ENCODE data around the gene GAS7. TPM values are rescaled to one million over a fixed set of nuclear protein-coding genes. Genes with fewer than 3 reads are reported as not detected.

The GAS7 gene
- total RNA-seq, 1 experiment from 2014 or later: 6.0 TPM

DNA sequence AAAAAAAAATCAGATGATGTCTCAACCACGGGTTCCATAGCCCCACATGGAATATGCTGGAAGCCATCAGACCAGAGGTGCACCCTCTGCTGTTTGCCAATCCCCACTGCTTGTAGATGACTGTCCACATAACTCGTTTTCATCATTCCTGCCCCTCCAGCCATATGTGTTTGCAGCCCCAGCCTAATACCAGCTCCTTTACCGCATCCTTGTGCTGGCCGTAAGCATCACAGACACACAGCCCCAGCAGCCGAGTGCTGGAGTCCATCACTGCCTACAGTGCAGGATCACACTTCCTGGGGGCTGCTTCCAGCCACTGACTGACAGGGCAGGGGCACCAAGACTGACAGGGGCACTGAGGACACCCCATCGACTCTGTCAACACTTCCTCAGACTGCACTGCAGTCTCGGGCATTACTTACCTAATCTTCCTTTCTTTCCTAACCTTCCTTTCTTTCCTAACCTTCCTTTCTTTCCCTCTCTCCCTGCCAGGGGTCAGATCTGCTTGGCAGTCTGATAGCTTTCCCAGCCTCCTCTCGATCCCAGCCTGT lies 298.3 kb downstream of the GAS7 start:
- no peaks in the 10 kb centered on the region for H3K9me3 Mint-ChIP-seq
- Histone ChIP-seq H3K79me1 (ENCODE audit: insufficient read depth, low read depth, low read length, poor library complexity, severe bottlenecking) (no peaks in the 10 kb centered on the region), H2AK5ac (ENCODE audit: insufficient read length, low read length) (no peak overlapping the region), H3K14ac (ENCODE audit: insufficient read depth, low read length) (no peak overlapping the region; the same call in 1 of the 2 replicates), H3K4me2 (ENCODE audit: insufficient read depth, insufficient read length, low read length) (no peak overlapping the region), H3K9ac (ENCODE audit: extremely low read depth, insufficient read length, low read length) (no peak overlapping the region), H3K27ac (ENCODE audit: insufficient read length, low read depth, low read length) (no peak overlapping the region), H3K18ac (ENCODE audit: insufficient read length, low read depth, low read length) (no peak overlapping the region), H3K4ac (ENCODE audit: low read depth, low read length) (no peak overlapping the region), H4K20me1 (ENCODE audit: control insufficient read depth, insufficient read depth, insufficient read length) (no peaks in the 10 kb centered on the region), H2BK5ac (ENCODE audit: insufficient read length, low read length) (no peak overlapping the region), H2BK20ac (ENCODE audit: low read depth, low read length, poor library complexity, severe bottlenecking) (no peak overlapping the region), H3K4me1 (ENCODE audit: insufficient read depth, low read length) (no peaks in the 10 kb centered on the region), H3T11ph (ENCODE audit: low read length) (no peak overlapping the region), H4K5ac (ENCODE audit: insufficient read length, low read depth, low read length) (no peak overlapping the region), H3K27me3 (ENCODE audit: insufficient read depth, low read length) (no peaks in the 10 kb centered on the region; the same call in 1 of the 2 replicates), H3K23ac (ENCODE audit: insufficient read length, low read depth, low read length) (no peak overlapping the region), H2BK12ac (ENCODE audit: insufficient read length, low read depth, low read length) (no peak overlapping the region), H3K79me2 (ENCODE audit: insufficient read depth, low read length) (no peaks in the 10 kb centered on the region), H2AFZ (ENCODE audit: low read length) (no peak overlapping the region), H3K23me2 (ENCODE audit: insufficient read length, low read depth, low read length, poor library complexity, severe bottlenecking) (no peaks in the 10 kb centered on the region), H2BK120ac (ENCODE audit: low read depth, low read length, poor library complexity, severe bottlenecking) (no peak overlapping the region), H4K8ac (replicated peaks; ENCODE audit: insufficient read length, low read depth, low read length) (no peak overlapping the region), H3K9me3 (ENCODE audit: control insufficient read depth, low read depth, low read length) (no peaks in the 10 kb centered on the region), H2BK15ac (ENCODE audit: low read depth, low read length) (no peak overlapping the region), H4K91ac (ENCODE audit: insufficient read length, low read depth, low read length) (no peak overlapping the region), H3K56ac (ENCODE audit: insufficient read length, low read depth, low read length) (no peak overlapping the region)
- TF ChIP-seq CTCF (conservative IDR thresholded peaks at IDR 0.05): no peak
- no peaks in the 10 kb centered on the region for H3K36me3 Mint-ChIP-seq (ENCODE audit: insufficient read depth in 1 of 3, low read depth in 3 of 3)
- H3K27ac Mint-ChIP-seq: peak overlapping the region in 1 of 3 experiments; percentile 68; a peak in 3 of 7 replicates
- peaks cover 3% of the 10 kb centered on the region for H3K27me3 Mint-ChIP-seq (ENCODE audit: low read depth)
- DNase-seq: no peak
- no CpG with 5 or more reads among the region's 8 CpGs for WGBS (ENCODE audit: extremely low coverage, insufficient read length, low lambda C conversion rate)
- peaks cover 5 to 29% of the 10 kb centered on the region in 2 experiments; a peak in 3 of 4 replicates for H3K4me1 Mint-ChIP-seq
- H3K4me3 Mint-ChIP-seq: no peak overlapping the region
